B cell (primary cell): ENCODE data around the gene ABCB1. TPM values are rescaled to one million over a fixed set of nuclear protein-coding genes. Genes with fewer than 3 reads are reported as not detected.

ENCODE experiments used
- ATAC-seq: fragments of 200-7000 bp; cut with Tn5 transposase; one replicate; pipeline ENCODE4 v1.10.0; 2021; ENCODE audit warnings: low read depth, mild to moderate bottlenecking, moderate number of reproducible peaks, moderate library complexity
- CTCF ChIA-PET: fragments of 350-600 bp; sonication (Branson Sonifier 250); formaldehyde crosslinking; loops from one replicate; lab custom pipeline; 2021; ENCODE audit warnings: antibody characterized with exemption, inconsistent platforms; lab: Charles Lee
- POLR2A ChIA-PET: fragments of 350-600 bp; sonication (Branson Sonifier 250); formaldehyde crosslinking; loops from one replicate; lab custom pipeline; 2021; ENCODE audit warnings: antibody characterized with exemption; lab: Charles Lee
- DNase-seq: peaks from one replicate; pipeline ENCODE4 v3.0.0; 2013
- H2AFZ ChIP-seq: 2 replicates; pipeline ENCODE4 v1.6.1; 2012; ENCODE audit warnings: mild to moderate bottlenecking, low read depth, low read length; ENCODE audit not compliant: insufficient read depth, poor library complexity, severe bottlenecking
- H3K27ac ChIP-seq, 2 donors: 1 replicate in 1 of 2; 2 replicates in 1 of 2; pipeline ENCODE4 v1.5.1; 2012 to 2013; ENCODE audit warnings: low read length in 2 of 2, mild to moderate bottlenecking in 2 of 2, moderate library complexity in 1 of 2
- H3K27me3 ChIP-seq, 4 experiments: fragments of 200-600 bp in 1 of 4; sonication (generic) in 1 of 4; replicated peaks in 1 of 4; 1 replicate in 2 of 4; 2 replicates in 2 of 4; pipeline versions ENCODE4 v1.6.1 to v1.7.0; 2013 to 2016; ENCODE audit warnings: low read length in 3 of 4, mild to moderate bottlenecking in 2 of 4, mixed read lengths in 1 of 4, moderate library complexity in 1 of 4; ENCODE audit not compliant: insufficient read depth in 4 of 4, control insufficient read depth in 3 of 4; ENCODE audit errors: control extremely low read depth in 1 of 4
- H3K36me3 ChIP-seq, 2 experiments: replicated peaks in 1 of 2; 1 replicate in 1 of 2; 2 replicates in 1 of 2; pipeline versions ENCODE4 v1.6.1 to v1.7.1; 2013; ENCODE audit warnings: low read length in 1 of 2; ENCODE audit not compliant: insufficient read depth in 2 of 2, control insufficient read depth in 1 of 2; ENCODE audit errors: control extremely low read depth in 1 of 2, extremely low read depth in 1 of 2
- H3K4me1 ChIP-seq, 2 donors: fragments of 200-600 bp in 1 of 2; sonication (generic) in 1 of 2; 1 replicate in 1 of 2; 2 replicates in 1 of 2; pipeline versions ENCODE4 v1.5.1 to v1.6.1; 2013 to 2017; ENCODE audit warnings: low read length in 2 of 2; ENCODE audit not compliant: control insufficient read depth in 2 of 2, insufficient read depth in 2 of 2
- H3K4me2 ChIP-seq: replicated peaks from 2 replicates; pipeline ENCODE3; 2012; ENCODE audit warnings: mild to moderate bottlenecking, low read depth, low read length; ENCODE audit not compliant: poor library complexity, severe bottlenecking
- H3K4me3 ChIP-seq, 5 experiments: fragments of 200-600 bp in 1 of 5; sonication (generic) in 1 of 5; 1 replicate in 3 of 5; 2 replicates in 2 of 5; pipeline versions ENCODE4 v1.5.1 to v1.7.0; 2011 to 2016; ENCODE audit warnings: low read length in 4 of 5, mild to moderate bottlenecking in 4 of 5, low read depth in 2 of 5, control low read depth in 1 of 5, moderate library complexity in 1 of 5; ENCODE audit not compliant: insufficient read depth in 1 of 5; ENCODE audit errors: control extremely low read depth in 1 of 5, extremely low read depth in 1 of 5
- H3K79me2 ChIP-seq: fragments of 200-600 bp; sonication (generic); one replicate; pipeline ENCODE4 v1.6.0; 2016; ENCODE audit warnings: low read length; ENCODE audit not compliant: control insufficient read depth, insufficient read depth
- H3K9ac ChIP-seq: fragments of 200-600 bp; sonication (generic); 2 replicates; pipeline ENCODE4 v1.6.1; 2017; ENCODE audit warnings: mild to moderate bottlenecking, low read length, moderate library complexity
- H3K9me3 ChIP-seq, 3 donors: one replicate each; pipeline versions ENCODE4 v1.6.1 to v1.7.1; 2013; ENCODE audit warnings: low read length in 2 of 3; ENCODE audit not compliant: control insufficient read depth in 2 of 3, insufficient read depth in 1 of 3; ENCODE audit errors: control extremely low read depth in 1 of 3
- H4K20me1 ChIP-seq: 2 replicates; pipeline ENCODE4 v1.6.0; 2012; ENCODE audit warnings: mild to moderate bottlenecking, low read length; ENCODE audit not compliant: insufficient read depth, control insufficient read depth, poor library complexity, severe bottlenecking
- H3K27ac Mint-ChIP-seq: one replicate; pipeline ENCODE4 v1.8.0; 2021; ENCODE audit warnings: mixed read lengths
- H3K27me3 Mint-ChIP-seq: one replicate; pipeline ENCODE4 v1.8.0; 2021; ENCODE audit warnings: mixed read lengths
- H3K4me1 Mint-ChIP-seq: one replicate; pipeline ENCODE4 v1.8.0; 2021; ENCODE audit warnings: mixed read lengths
- H3K4me3 Mint-ChIP-seq: one replicate; pipeline ENCODE4 v1.8.0; 2021; ENCODE audit warnings: mixed read lengths
- H3K9me3 Mint-ChIP-seq: one replicate; pipeline ENCODE4 v1.8.0; 2022; ENCODE audit warnings: mixed read lengths; ENCODE audit not compliant: insufficient read depth
- EZH2 ChIP-seq: IDR thresholded peaks from 2 replicates; pipeline ENCODE4 v1.6.1; 2012; ENCODE audit warnings: borderline replicate concordance, low read depth, mild to moderate bottlenecking, moderate library complexity, low read length; ENCODE audit not compliant: insufficient read depth, poor library complexity, severe bottlenecking
- WGBS: methylation state at CpG from one replicate; pipeline ENCODE4 v1.1.5; 2013; ENCODE audit warnings: missing lambda C conversion rate; ENCODE audit not compliant: insufficient coverage; 5-methylcytosine and 5-hydroxymethylcytosine counted together
- intact Hi-C: fragments of 100-400 bp; cut with micrococcal nuclease; formaldehyde crosslinking; loops from one replicate; pipeline ENCODE4 v1.10.0; 2022
- polyA plus RNA-seq: library from polyadenylated mRNA; depleted of rRNA; stranded (reverse); fragments of >200 nt; gene quantifications from 2 replicates; pipeline ENCODE4 v1.2.3, GENCODE V29; 2012
- total RNA-seq, 2 donors: library from RNA; stranded (reverse); fragments of 120-200 nt in 1 of 2; gene quantifications; 1 replicate in 1 of 2; 2 replicates in 1 of 2; pipeline versions ENCODE4 v1.2.3 to v1.2.4, GENCODE V29; 2013 to 2022
- TF ChIP-seq, protein P1 (sequence below): fragments of 200-600 bp; IDR thresholded peaks from one replicate; pipeline ENCODE4 v1.8.0; 2022; ENCODE audit warnings: antibody characterized with exemption, mild to moderate bottlenecking

ABCB1 gene
- total and polyA plus RNA-seq, 2 donors (not counting 1 experiment from before 2014, with no cell fraction given): 8.5 to 21.7 TPM

DNA sequence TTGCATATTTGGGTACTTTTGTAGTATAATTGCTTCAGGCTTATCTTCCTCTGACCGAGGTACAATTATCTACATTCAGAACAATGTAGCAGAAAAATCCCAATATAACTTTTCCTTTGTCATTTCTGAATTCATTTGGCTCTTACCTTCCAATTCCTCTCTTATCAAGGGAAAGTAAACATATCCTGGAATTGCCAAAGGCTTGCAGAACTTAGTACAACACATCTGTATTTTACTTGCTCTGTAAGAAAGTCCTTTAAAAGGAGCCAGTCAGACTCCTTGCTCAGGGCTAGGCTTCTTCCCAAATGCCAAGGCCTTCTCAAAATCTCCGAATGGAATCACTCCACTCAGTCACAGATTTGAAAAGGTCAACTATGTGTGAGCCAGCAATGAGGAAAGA, 81.9 kb downstream of the ABCB1 start:
- peaks cover 0 to 2% of the 10 kb centered on the region in 2 experiments for H3K36me3 ChIP-seq
- H3K4me2 ChIP-seq: no peak overlapping the region
- H3K27ac ChIP-seq: no peak overlapping the region
- H3K4me1 ChIP-seq: no peaks in the 10 kb centered on the region
- intact Hi-C loops: no loop called here
- TF ChIP-seq, protein P1, sequence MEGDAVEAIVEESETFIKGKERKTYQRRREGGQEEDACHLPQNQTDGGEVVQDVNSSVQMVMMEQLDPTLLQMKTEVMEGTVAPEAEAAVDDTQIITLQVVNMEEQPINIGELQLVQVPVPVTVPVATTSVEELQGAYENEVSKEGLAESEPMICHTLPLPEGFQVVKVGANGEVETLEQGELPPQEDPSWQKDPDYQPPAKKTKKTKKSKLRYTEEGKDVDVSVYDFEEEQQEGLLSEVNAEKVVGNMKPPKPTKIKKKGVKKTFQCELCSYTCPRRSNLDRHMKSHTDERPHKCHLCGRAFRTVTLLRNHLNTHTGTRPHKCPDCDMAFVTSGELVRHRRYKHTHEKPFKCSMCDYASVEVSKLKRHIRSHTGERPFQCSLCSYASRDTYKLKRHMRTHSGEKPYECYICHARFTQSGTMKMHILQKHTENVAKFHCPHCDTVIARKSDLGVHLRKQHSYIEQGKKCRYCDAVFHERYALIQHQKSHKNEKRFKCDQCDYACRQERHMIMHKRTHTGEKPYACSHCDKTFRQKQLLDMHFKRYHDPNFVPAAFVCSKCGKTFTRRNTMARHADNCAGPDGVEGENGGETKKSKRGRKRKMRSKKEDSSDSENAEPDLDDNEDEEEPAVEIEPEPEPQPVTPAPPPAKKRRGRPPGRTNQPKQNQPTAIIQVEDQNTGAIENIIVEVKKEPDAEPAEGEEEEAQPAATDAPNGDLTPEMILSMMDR: no peak
- no peak for TF ChIP-seq EZH2
- Mint-ChIP-seq H3K27me3 (no peaks in the 10 kb centered on the region), H3K4me3 (no peak overlapping the region), H3K27ac (no peak overlapping the region), H3K4me1 (no peaks in the 10 kb centered on the region), H3K9me3 (no peaks in the 10 kb centered on the region)
- CTCF ChIA-PET: no interaction called here
- no peaks in the 10 kb centered on the region for H3K9me3 ChIP-seq
- no peaks in the 10 kb centered on the region for H3K27me3 ChIP-seq
- no peak overlapping the region for H3K4me3 ChIP-seq
- H3K79me2 ChIP-seq: no peaks in the 10 kb centered on the region
- POLR2A ChIA-PET: no interaction called here
- H2AFZ ChIP-seq: no peak overlapping the region
- ATAC-seq (no peak), DNase-seq (no peak)
- 83% methylated on average over 1 of the region's 2 CpGs for WGBS
- H4K20me1 ChIP-seq: no peaks in the 10 kb centered on the region
- no peak overlapping the region for H3K9ac ChIP-seq

DNA sequence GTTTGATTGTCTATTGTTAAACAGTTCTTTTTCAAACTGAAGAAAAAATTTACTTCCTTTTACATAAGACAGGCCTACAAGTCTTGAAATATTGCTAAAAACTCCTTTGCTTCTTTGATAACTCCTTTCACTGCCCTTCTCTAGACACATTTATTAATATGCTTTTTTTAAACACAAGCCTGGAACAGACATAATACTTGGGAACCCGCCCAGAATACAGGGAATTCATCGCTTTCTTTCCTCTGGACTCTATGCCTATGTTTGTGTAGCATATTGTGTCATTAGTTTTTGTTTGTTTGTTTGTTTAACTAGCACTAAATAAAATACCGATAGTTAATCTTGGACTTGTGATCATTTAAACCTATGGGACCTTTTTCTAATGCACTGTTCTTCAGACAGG, 82.8 kb downstream of the ABCB1 start:
- Histone ChIP-seq H3K79me2 (no peaks in the 10 kb centered on the region), H3K27me3 (no peaks in the 10 kb centered on the region), H4K20me1 (no peaks in the 10 kb centered on the region), H3K36me3 (peaks cover 0 to 2% of the 10 kb centered on the region in 2 experiments), H3K4me1 (no peaks in the 10 kb centered on the region), H3K4me3 (no peak overlapping the region), H3K4me2 (no peak overlapping the region), H2AFZ (no peak overlapping the region), H3K9ac (no peak overlapping the region), H3K27ac (no peak overlapping the region), H3K9me3 (no peaks in the 10 kb centered on the region)
- intact Hi-C loops: no loop called here
- ATAC-seq (no peak), DNase-seq (no peak)
- ChIA-PET POLR2A (no interaction called here), CTCF (no interaction called here)
- Mint-ChIP-seq H3K4me3 (no peak overlapping the region), H3K27me3 (no peaks in the 10 kb centered on the region), H3K27ac (no peak overlapping the region), H3K4me1 (no peaks in the 10 kb centered on the region), H3K9me3 (no peaks in the 10 kb centered on the region)
- TF ChIP-seq, protein P1: no peak
- no peak for TF ChIP-seq EZH2
- WGBS: no CpG with 5 or more reads among the region's 3 CpGs
